ENCODE data around the gene GHSR. TPM values are rescaled to one million over a fixed set of nuclear protein-coding genes. Genes with fewer than 3 reads are reported as not detected.

Gene GHSR
- total RNA-seq, 3 donors from 2014 or later (not counting 1 experiment from before 2014, with no cell fraction given), result 0.38 to 1.3 (median 0.63) TPM

DNA sequence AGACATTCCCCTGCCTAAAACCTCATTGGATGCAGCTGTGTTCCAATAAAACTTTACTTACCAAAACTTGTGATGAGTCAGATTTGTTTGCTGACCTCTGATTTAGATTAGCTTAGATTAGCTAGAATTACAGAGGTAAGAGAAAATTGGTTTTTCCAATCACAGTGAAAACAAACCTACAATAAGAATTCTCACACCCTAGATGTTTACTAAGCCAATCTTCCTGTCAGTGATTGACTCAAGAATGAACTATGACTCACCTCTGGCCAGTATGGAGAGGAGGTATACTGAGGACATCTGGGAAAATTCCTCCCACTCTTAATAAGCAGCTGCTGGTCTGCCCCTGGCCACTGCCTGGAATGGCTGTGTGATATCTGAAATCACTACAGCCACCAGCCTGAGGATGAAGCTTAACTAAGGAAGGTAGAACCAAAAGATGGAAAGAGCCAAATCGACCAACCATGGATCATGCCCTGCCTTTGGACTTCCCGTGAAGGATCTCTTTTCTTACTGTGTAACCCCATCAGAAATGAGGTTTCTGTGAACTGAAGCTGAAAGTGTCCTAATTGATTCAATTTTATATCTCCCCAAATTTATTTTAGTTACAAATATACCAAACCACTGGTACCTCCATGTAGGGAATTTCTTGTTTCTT lies 19.0 kb upstream of the GHSR start:
- Mint-ChIP-seq H3K27ac (no peak overlapping the region), H3K9me3 (peaks cover 0 to 3% of the 10 kb centered on the region in 2 donors), H3K4me3 (no peak overlapping the region), H3K27me3 (ENCODE audit: low read depth in 2 of 2) (peaks cover 17 to 26% of the 10 kb centered on the region in 2 donors), H3K36me3 (peaks cover 7% of the 10 kb centered on the region), H3K4me1 (no peaks in the 10 kb centered on the region)
- H3K27ac ChIP-seq (ENCODE audit: low read length), result no peak overlapping the region
- H3K27me3 ChIP-seq (ENCODE audit: control insufficient read depth, insufficient read depth, low read length), result no peaks in the 10 kb centered on the region
- TF ChIP-seq, protein P1, sequence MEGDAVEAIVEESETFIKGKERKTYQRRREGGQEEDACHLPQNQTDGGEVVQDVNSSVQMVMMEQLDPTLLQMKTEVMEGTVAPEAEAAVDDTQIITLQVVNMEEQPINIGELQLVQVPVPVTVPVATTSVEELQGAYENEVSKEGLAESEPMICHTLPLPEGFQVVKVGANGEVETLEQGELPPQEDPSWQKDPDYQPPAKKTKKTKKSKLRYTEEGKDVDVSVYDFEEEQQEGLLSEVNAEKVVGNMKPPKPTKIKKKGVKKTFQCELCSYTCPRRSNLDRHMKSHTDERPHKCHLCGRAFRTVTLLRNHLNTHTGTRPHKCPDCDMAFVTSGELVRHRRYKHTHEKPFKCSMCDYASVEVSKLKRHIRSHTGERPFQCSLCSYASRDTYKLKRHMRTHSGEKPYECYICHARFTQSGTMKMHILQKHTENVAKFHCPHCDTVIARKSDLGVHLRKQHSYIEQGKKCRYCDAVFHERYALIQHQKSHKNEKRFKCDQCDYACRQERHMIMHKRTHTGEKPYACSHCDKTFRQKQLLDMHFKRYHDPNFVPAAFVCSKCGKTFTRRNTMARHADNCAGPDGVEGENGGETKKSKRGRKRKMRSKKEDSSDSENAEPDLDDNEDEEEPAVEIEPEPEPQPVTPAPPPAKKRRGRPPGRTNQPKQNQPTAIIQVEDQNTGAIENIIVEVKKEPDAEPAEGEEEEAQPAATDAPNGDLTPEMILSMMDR (IDR thresholded peaks at IDR 0.05), result no peak
- 92% methylated on average over 2 of the region's 2 CpGs for WGBS (ENCODE audit: insufficient coverage)
- intact Hi-C loops (cut with micrococcal nuclease), result no loop called here
- ATAC-seq, result no peak
- DNase-seq, result no peak
- no peaks in the 10 kb centered on the region for H3K4me1 ChIP-seq (ENCODE audit: control insufficient read depth, insufficient read depth, low read length)
- no peaks in the 10 kb centered on the region for H3K9me3 ChIP-seq (ENCODE audit: control insufficient read depth, insufficient read depth, low read length)
- no peaks in the 10 kb centered on the region for H3K36me3 ChIP-seq (ENCODE audit: control insufficient read depth, insufficient read depth, low read length)
- H3K4me3 ChIP-seq (ENCODE audit: low read length), result no peak overlapping the region

DNA sequence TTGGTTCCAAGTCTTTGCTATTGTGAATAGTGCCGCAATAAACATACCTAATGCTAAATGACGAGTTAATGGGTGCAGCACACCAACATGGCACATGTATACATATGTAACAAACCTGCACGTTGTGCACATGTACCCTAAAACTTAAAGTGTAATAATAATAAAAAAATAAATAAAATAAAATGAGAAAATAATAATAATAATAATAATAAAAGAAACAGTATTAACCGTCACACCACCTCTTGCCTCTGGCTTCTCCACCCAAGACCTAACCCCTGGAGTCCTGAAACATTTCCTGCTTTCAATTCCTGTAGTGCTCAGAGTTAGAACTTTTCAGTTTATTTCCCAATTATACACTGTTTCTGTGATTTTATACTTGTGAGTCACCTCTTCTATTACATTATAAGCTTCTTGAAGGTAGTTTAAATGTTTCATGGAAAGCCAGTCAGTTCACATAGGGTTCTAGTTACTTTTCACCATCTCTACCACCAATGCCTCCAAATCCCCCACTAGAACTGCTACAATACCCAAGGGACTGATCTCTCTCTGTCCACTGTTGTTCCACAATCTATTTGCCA lies 18.4 kb upstream of the GHSR start:
- H3K9me3 ChIP-seq (ENCODE audit: control insufficient read depth, insufficient read depth, low read length), result no peaks in the 10 kb centered on the region
- 100% methylated on average over 2 of the region's 4 CpGs for WGBS (ENCODE audit: insufficient coverage)
- H3K36me3 ChIP-seq (ENCODE audit: control insufficient read depth, insufficient read depth, low read length), result no peaks in the 10 kb centered on the region
- intact Hi-C loops (cut with micrococcal nuclease), result no loop called here
- Mint-ChIP-seq H3K36me3 (peaks cover 2% of the 10 kb centered on the region), H3K27ac (no peak overlapping the region), H3K4me1 (no peaks in the 10 kb centered on the region), H3K9me3 (no peaks in the 10 kb centered on the region), H3K4me3 (no peak overlapping the region), H3K27me3 (ENCODE audit: low read depth in 2 of 2) (peaks cover 17 to 23% of the 10 kb centered on the region in 2 donors)
- no peak overlapping the region for H3K27ac ChIP-seq (ENCODE audit: low read length)
- no peaks in the 10 kb centered on the region for H3K27me3 ChIP-seq (ENCODE audit: control insufficient read depth, insufficient read depth, low read length)
- no peaks in the 10 kb centered on the region for H3K4me1 ChIP-seq (ENCODE audit: control insufficient read depth, insufficient read depth, low read length)
- TF ChIP-seq, protein P1 (IDR thresholded peaks at IDR 0.05), result no peak
- ATAC-seq (no peak), DNase-seq (no peak)
- no peak overlapping the region for H3K4me3 ChIP-seq (ENCODE audit: low read length)

DNA sequence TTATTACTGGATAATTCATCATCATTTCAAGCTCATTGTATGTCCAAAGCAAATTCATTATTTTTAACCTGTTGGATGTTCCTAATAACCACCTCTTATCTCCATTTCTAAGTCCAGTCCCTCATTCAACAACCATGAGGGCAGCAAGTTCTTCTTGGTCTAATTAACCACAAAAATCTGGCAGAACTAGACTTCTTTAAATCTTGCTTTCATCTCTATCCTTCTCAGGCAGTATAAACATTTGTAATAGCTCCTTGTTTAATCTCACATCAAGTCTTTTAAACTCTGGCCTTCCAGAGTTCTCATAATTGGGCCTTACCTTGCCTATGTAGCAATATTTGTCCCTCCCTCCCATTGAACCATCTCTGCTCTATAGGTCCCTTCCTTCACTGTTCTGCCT lies 17.0 kb upstream of the GHSR start:
- Histone ChIP-seq H3K4me1 (ENCODE audit: control insufficient read depth, insufficient read depth, low read length) (no peaks in the 10 kb centered on the region), H3K36me3 (ENCODE audit: control insufficient read depth, insufficient read depth, low read length) (no peaks in the 10 kb centered on the region), H3K27ac (ENCODE audit: low read length) (no peak overlapping the region), H3K4me3 (ENCODE audit: low read length) (no peak overlapping the region), H3K27me3 (ENCODE audit: control insufficient read depth, insufficient read depth, low read length) (no peaks in the 10 kb centered on the region), H3K9me3 (ENCODE audit: control insufficient read depth, insufficient read depth, low read length) (no peaks in the 10 kb centered on the region)
- Mint-ChIP-seq H3K27ac (no peak overlapping the region), H3K27me3 (ENCODE audit: low read depth in 2 of 2) (peaks cover 17 to 20% of the 10 kb centered on the region in 2 donors), H3K4me1 (no peaks in the 10 kb centered on the region), H3K4me3 (no peak overlapping the region), H3K9me3 (no peaks in the 10 kb centered on the region), H3K36me3 (no peaks in the 10 kb centered on the region)
- TF ChIP-seq, protein P1 (IDR thresholded peaks at IDR 0.05), result no peak
- DNase-seq (no peak), ATAC-seq (no peak)
- intact Hi-C loops (cut with micrococcal nuclease), result no loop called here

DNA sequence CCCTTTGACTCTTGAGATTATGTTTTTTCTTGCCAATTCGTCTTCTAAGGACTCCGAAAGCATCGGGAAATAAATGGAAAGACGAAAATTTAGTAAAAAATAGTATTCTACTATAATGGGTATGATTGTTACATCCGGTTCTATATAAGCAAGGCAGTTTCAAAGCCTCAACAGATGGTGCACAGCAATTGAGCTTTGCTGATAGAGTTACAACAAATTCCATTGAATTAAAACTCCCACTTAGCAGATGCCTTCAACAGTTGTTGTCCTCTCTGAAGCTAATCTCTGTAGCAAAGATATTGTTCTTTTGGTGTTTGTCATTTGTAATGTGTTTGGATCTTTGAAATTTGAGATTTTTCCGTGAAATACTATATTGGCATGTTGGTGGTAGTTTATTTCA lies 16.1 kb upstream of the GHSR start:
- H3K27ac ChIP-seq (ENCODE audit: low read length), result no peak overlapping the region
- H3K36me3 ChIP-seq (ENCODE audit: control insufficient read depth, insufficient read depth, low read length), result no peaks in the 10 kb centered on the region
- TF ChIP-seq, protein P1 (IDR thresholded peaks at IDR 0.05), result no peak
- H3K36me3 Mint-ChIP-seq, result no peaks in the 10 kb centered on the region
- H3K9me3 Mint-ChIP-seq, result no peaks in the 10 kb centered on the region
- no peak for DNase-seq
- H3K4me1 Mint-ChIP-seq, result no peaks in the 10 kb centered on the region
- H3K27me3 ChIP-seq (ENCODE audit: control insufficient read depth, insufficient read depth, low read length), result no peaks in the 10 kb centered on the region
- H3K4me3 Mint-ChIP-seq, result no peak overlapping the region
- peaks cover 17 to 20% of the 10 kb centered on the region in 2 donors for H3K27me3 Mint-ChIP-seq (ENCODE audit: low read depth in 2 of 2)
- no peaks in the 10 kb centered on the region for H3K9me3 ChIP-seq (ENCODE audit: control insufficient read depth, insufficient read depth, low read length)
- no peak overlapping the region for H3K4me3 ChIP-seq (ENCODE audit: low read length)
- H3K4me1 ChIP-seq (ENCODE audit: control insufficient read depth, insufficient read depth, low read length), result no peaks in the 10 kb centered on the region
- ATAC-seq, result no peak
- intact Hi-C loops (cut with micrococcal nuclease), result no loop called here
- no peak overlapping the region for H3K27ac Mint-ChIP-seq
- WGBS (ENCODE audit: insufficient coverage), result 100% methylated on average over 1 of the region's 6 CpGs
